GM12878 (cell line): ENCODE data around the gene SSUH2. TPM values are rescaled to one million over a fixed set of nuclear protein-coding genes. Genes with fewer than 3 reads are reported as not detected.

Source experiments
- ATAC-seq: fragments of 200-7000 bp; cut with Tn5 transposase; 3 replicates; pipeline ENCODE4 v1.9.1; 2020; ENCODE audit warnings: mild to moderate bottlenecking, moderate library complexity
- BruUV-seq: library from RNA; stranded (reverse); fragments of 400-500 nt; replicated peaks from 2 replicates; lab custom pipeline; 2021; lab: Mats Ljungman, UMichigan
- CTCF ChIA-PET: fragments of 300-600 bp; sonication (Branson Sonifier 250); formaldehyde crosslinking; extraction: SDS; loops from one replicate; lab custom pipeline; 2021; ENCODE audit warnings: inconsistent platforms; lab: Yijun Ruan, JAX
- POLR2A ChIA-PET: fragments of 350-600 bp; formaldehyde crosslinking; extraction: SDS; loops from one replicate; lab custom pipeline; 2021; ENCODE audit warnings: inconsistent platforms; lab: Charles Lee
- RAD21 ChIA-PET: fragments of 300-600 bp; sonication (Branson Sonifier 250); formaldehyde crosslinking; loops from one replicate; lab custom pipeline; 2023; ENCODE audit warnings: antibody characterized with exemption; ENCODE audit not compliant: unreplicated experiment; lab: Charles Lee
- SMC1A ChIA-PET: fragments of 300-600 bp; sonication (Branson Sonifier 250); formaldehyde crosslinking; loops from one replicate; lab custom pipeline; 2023; ENCODE audit not compliant: unreplicated experiment, uncharacterized antibody; lab: Charles Lee
- DNase-seq: peaks from one replicate; pipeline ENCODE4 v3.0.0-alpha.2; 2011; ENCODE audit warnings: low read depth, low spot score
- FAIRE-seq: peaks from 3 replicates; lab custom pipeline; 2011; peaks lifted over from hg19 to GRCh38; lab: Jason Lieb, UNC
- H2AFZ ChIP-seq: 2 replicates; pipeline ENCODE4 v1.6.0; 2011; ENCODE audit warnings: low read depth, low read length, control low read depth; ENCODE audit not compliant: control insufficient read depth
- H3K27ac ChIP-seq: 2 replicates; pipeline ENCODE4 v1.5.1; 2011; ENCODE audit warnings: control low read depth; ENCODE audit not compliant: control insufficient read depth, insufficient read depth
- H3K27me3 ChIP-seq, 2 experiments: replicated peaks in 1 of 2; 2 replicates each; pipeline versions ENCODE4 v1.6.0 to v1.6.1; 2011; ENCODE audit warnings: low read length in 1 of 2; ENCODE audit not compliant: control insufficient read depth in 2 of 2, insufficient read depth in 2 of 2
- H3K36me3 ChIP-seq, 2 experiments: 2 replicates each; pipeline ENCODE4 v1.5.1; 2011; ENCODE audit warnings: low read length in 1 of 2; ENCODE audit not compliant: control insufficient read depth in 2 of 2, insufficient read depth in 2 of 2
- H3K4me1 ChIP-seq: 2 replicates; pipeline ENCODE4 v1.6.1; 2011; ENCODE audit warnings: mild to moderate bottlenecking, low read length, moderate library complexity, mixed read lengths; ENCODE audit not compliant: control insufficient read depth, insufficient read depth
- H3K4me2 ChIP-seq: 2 replicates; pipeline ENCODE4 v1.6.0; 2011; ENCODE audit warnings: control low read depth; ENCODE audit not compliant: control insufficient read depth, insufficient read depth
- H3K4me3 ChIP-seq: fragments of 200-600 bp; sonication (generic); 2 replicates; pipeline ENCODE4 v1.5.1; 2016
- H3K79me2 ChIP-seq: 2 replicates; pipeline ENCODE4 v1.6.0; 2011; ENCODE audit warnings: low read length; ENCODE audit not compliant: control insufficient read depth, insufficient read depth
- H3K9ac ChIP-seq: 2 replicates; pipeline ENCODE4 v1.8.0; 2011; ENCODE audit warnings: low read length, control low read depth, mixed read lengths; ENCODE audit not compliant: control insufficient read depth, insufficient read depth
- H3K9me3 ChIP-seq: replicated peaks from 3 replicates; pipeline ENCODE4 v1.5.1; 2011; ENCODE audit warnings: mild to moderate bottlenecking, low read length; ENCODE audit not compliant: control insufficient read depth, insufficient read depth
- H4K20me1 ChIP-seq: 2 replicates; pipeline ENCODE4 v1.6.0; 2011; ENCODE audit not compliant: control insufficient read depth, insufficient read depth
- ATF3 ChIP-seq: IDR thresholded peaks from 2 replicates; pipeline ENCODE4 v1.6.1; 2011; ENCODE audit warnings: low read depth, mild to moderate bottlenecking, low read length, moderate library complexity, borderline replicate concordance; ENCODE audit errors: extremely low read depth
- ATF7 ChIP-seq: fragments of 450-650 bp; IDR thresholded peaks from 2 replicates; pipeline ENCODE4 v1.6.1; 2016; ENCODE audit warnings: low read depth, mild to moderate bottlenecking
- BHLHE40 ChIP-seq, 2 experiments: fragments of 450-650 bp in 1 of 2; IDR thresholded peaks; 2 replicates each; pipeline ENCODE4 v1.6.1; 2011 to 2017; ENCODE audit warnings: low read depth in 2 of 2, borderline replicate concordance in 1 of 2, improper control_type of control experiment in 1 of 2, low read length in 1 of 2, mild to moderate bottlenecking in 1 of 2
- CREM ChIP-seq: IDR thresholded peaks from 2 replicates; pipeline ENCODE4 v1.6.1; 2014; ENCODE audit warnings: antibody characterized with exemption, low read depth
- GABPA ChIP-seq: IDR thresholded peaks from 2 replicates; pipeline ENCODE4 v1.6.1; 2014; ENCODE audit warnings: antibody characterized with exemption, low read depth, mild to moderate bottlenecking, inconsistent platforms
- HDAC6 ChIP-seq: fragments of 200-600 bp; sonication (generic); IDR thresholded peaks from one replicate; pipeline ENCODE4 v1.8.0; 2017; ENCODE audit warnings: antibody characterized with exemption; ENCODE audit not compliant: unreplicated experiment
- IRF3 ChIP-seq: fragments of 450-650 bp; IDR thresholded peaks from 2 replicates; pipeline ENCODE4 v1.6.1; 2014; ENCODE audit warnings: mild to moderate bottlenecking
- POLR2A ChIP-seq: IDR thresholded peaks from 2 replicates; pipeline ENCODE4 v1.6.1; 2011; ENCODE audit warnings: low read depth, mild to moderate bottlenecking, low read length
- SREBF1 ChIP-seq: IDR thresholded peaks from 2 replicates; pipeline ENCODE4 v1.6.1; 2012; ENCODE audit warnings: mild to moderate bottlenecking, low read length
- TCF12 ChIP-seq: IDR thresholded peaks from 2 replicates; pipeline ENCODE4 v1.6.1; 2011; ENCODE audit warnings: low read depth, mild to moderate bottlenecking, low read length
- YBX1 ChIP-seq: fragments of 450-650 bp; IDR thresholded peaks from 2 replicates; pipeline ENCODE4 v1.6.1; 2016; ENCODE audit warnings: antibody characterized with exemption
- YY1 ChIP-seq: IDR thresholded peaks from 2 replicates; pipeline ENCODE4 v1.6.1; 2011; ENCODE audit warnings: low read depth, mild to moderate bottlenecking, low read length
- ZBTB11 ChIP-seq: fragments of 450-650 bp; formaldehyde crosslinking; IDR thresholded peaks from 2 replicates; pipeline ENCODE4 v1.5.0; 2022; ENCODE audit warnings: mild to moderate bottlenecking, missing genetic modification characterization
- ZNF217 ChIP-seq: fragments of 450-650 bp; IDR thresholded peaks from 2 replicates; pipeline ENCODE4 v1.6.1; 2017; ENCODE audit warnings: antibody characterized with exemption, mild to moderate bottlenecking
- WGBS: methylation state at CpG from one replicate; pipeline ENCODE4 v1.1.6; 2016; ENCODE audit warnings: low lambda C conversion rate; ENCODE audit not compliant: insufficient replicate concordance, insufficient coverage; ENCODE audit errors: missing lambda C conversion rate; 5-methylcytosine and 5-hydroxymethylcytosine counted together
- in situ Hi-C: fragments of 300-500 bp; cut with MboI; formaldehyde crosslinking; loops from 9 replicates; pipeline ENCODE4 v1.14.3; 2018; ENCODE audit warnings: mixed read lengths
- intact Hi-C: fragments of 100-400 bp; cut with micrococcal nuclease; formaldehyde crosslinking; loops from one replicate; pipeline ENCODE4 v1.14.2; 2022; ENCODE audit not compliant: unreplicated experiment
- polyA plus RNA-seq, 11 experiments: library from polyadenylated mRNA; depleted of rRNA in 4 of 11; unstranded in 6 of 11; stranded (reverse) in 5 of 11; fragments of >200 nt; fragmentation: Nextera tagmentation in 4 of 11; fragmentation: Illumina TruSeq in 1 of 11; extraction: Ambion mirVana in 4 of 11; extraction: Trizol in 1 of 11; gene quantifications; 1 replicate in 1 of 11; 2 replicates in 10 of 11; pipeline versions ENCODE4 v1.2.1 to v1.2.3, GENCODE V29; 2011 to 2016; ENCODE audit warnings: inconsistent platforms in 2 of 11, missing spikeins in 2 of 11, low read depth in 1 of 11
- total RNA-seq, 4 experiments: library from RNA; depleted of rRNA in 3 of 4; stranded (reverse); fragments of >200 nt in 3 of 4; fragmentation: Illumina TruSeq in 1 of 4; extraction: Trizol in 1 of 4; gene quantifications; 2 replicates each; pipeline versions ENCODE4 v1.2.1 to v1.2.3, GENCODE V29; 2013 to 2021

SSUH2 gene
- total and polyA plus RNA-seq, 10 of the 15 experiments (the other 5 are each of a cell fraction or from before 2014, with no cell fraction given) = 0.09 to 0.26 TPM; not detected in 8

- ATAC-seq (no peak), FAIRE-seq (no peak), DNase-seq (no peak)
- no peak overlapping the region for H3K9ac ChIP-seq
- in situ Hi-C loops (no loop called here), intact Hi-C loops (no loop called here)
- ChIA-PET SMC1A (interaction anchor here (1.6 kb wide), 1 partner anchor 32 kb away, joined by 3 read pairs; no protein-coding TSS in a partner anchor), CTCF (interaction anchor here (1.5 kb wide), 1 partner anchor 68 kb away, joined by 5 read pairs; no protein-coding TSS in a partner anchor), POLR2A (no interaction called here), RAD21 (no interaction called here)
- no peaks in the 10 kb centered on the region for H3K36me3 ChIP-seq
- peaks cover 6% of the 10 kb centered on the region; the same call in 1 of the 2 replicates for H3K4me1 ChIP-seq
- no peak overlapping the region for H3K4me2 ChIP-seq
- H2AFZ ChIP-seq = no peak overlapping the region
- no peaks in the 10 kb centered on the region for H3K27me3 ChIP-seq
- WGBS = 54% methylated on average over 4 of the region's 4 CpGs
- H3K4me3 ChIP-seq = no peak overlapping the region
- no TSS peak for BruUV-seq
- H4K20me1 ChIP-seq = no peaks in the 10 kb centered on the region
- no peaks in the 10 kb centered on the region for H3K9me3 ChIP-seq
- TF ChIP-seq POLR2A (no peak), ATF3 (no peak), ZNF217 (no peak), CREM (no peak)
- no peaks in the 10 kb centered on the region for H3K79me2 ChIP-seq
- H3K27ac ChIP-seq = no peak overlapping the region
Observed at GRCh38 chr3:8573342-8573926, 71.2 kb downstream of the SSUH2 start.

- RAD21 ChIA-PET = no interaction called here
- Histone ChIP-seq H4K20me1 (no peaks in the 10 kb centered on the region), H3K27ac (no peak overlapping the region), H3K36me3 (no peaks in the 10 kb centered on the region), H3K9me3 (no peaks in the 10 kb centered on the region), H3K79me2 (no peaks in the 10 kb centered on the region), H3K9ac (no peak overlapping the region), H2AFZ (no peak overlapping the region), H3K4me2 (no peak overlapping the region), H3K4me3 (no peak overlapping the region), H3K27me3 (no peaks in the 10 kb centered on the region), H3K4me1 (no peaks in the 10 kb centered on the region)
- no peak for ATAC-seq
- DNase-seq = no peak
- BruUV-seq = no TSS peak
- WGBS = 57% methylated on average over 2 of the region's 3 CpGs
- POLR2A ChIA-PET = no interaction called here
- FAIRE-seq = no peak
- in situ Hi-C loops (no loop called here), intact Hi-C loops (no loop called here)
- SMC1A ChIA-PET = no interaction called here
- CTCF ChIA-PET = interaction anchor here (1.4 kb wide), 1 partner anchor 69 kb away, joined by 4 read pairs; the partner anchor contains the start of gene LMCD1
- no peak for TF ChIP-seq SREBF1
- TF ChIP-seq BHLHE40 (IDR thresholded peaks at IDR 0.05; ENCODE audit: borderline replicate concordance in 1 of 2, low read depth in 2 of 2, low read length in 1 of 2) = no peak
- TF ChIP-seq IRF3 = no peak
- TF ChIP-seq YBX1 = no peak
- TF ChIP-seq TCF12 = no peak
- no peak for TF ChIP-seq YY1
- no peak for TF ChIP-seq GABPA
- no peak for TF ChIP-seq HDAC6
- no peak for TF ChIP-seq ATF7
- TF ChIP-seq ZBTB11 = no peak
Observed at GRCh38 chr3:8571256-8571655, 73.3 kb downstream of the SSUH2 start.
